Stimulated activated CD4-positive, alpha-beta T cell treated with anti-CD3 and anti-CD28 coated beads, TNF-alpha, amount 100 ng/mL, for 24 hours (primary cell): ENCODE data around the gene ATP9A.
A peak's percentile ranks its signal among the peaks of the same experiment; 100 is the strongest.
"Not testable (repeated sequence)": the region's sequence is repeated elsewhere in the genome, so short reads cannot be mapped to it uniquely, and the experiment has no call there.

Source experiments
- DNase-seq, 3 experiments: peaks; one replicate each; pipeline ENCODE4 v3.0.0-alpha.2; 2020; ENCODE audit warnings: low read depth in 3 of 3

Gene ATP9A

DNA sequence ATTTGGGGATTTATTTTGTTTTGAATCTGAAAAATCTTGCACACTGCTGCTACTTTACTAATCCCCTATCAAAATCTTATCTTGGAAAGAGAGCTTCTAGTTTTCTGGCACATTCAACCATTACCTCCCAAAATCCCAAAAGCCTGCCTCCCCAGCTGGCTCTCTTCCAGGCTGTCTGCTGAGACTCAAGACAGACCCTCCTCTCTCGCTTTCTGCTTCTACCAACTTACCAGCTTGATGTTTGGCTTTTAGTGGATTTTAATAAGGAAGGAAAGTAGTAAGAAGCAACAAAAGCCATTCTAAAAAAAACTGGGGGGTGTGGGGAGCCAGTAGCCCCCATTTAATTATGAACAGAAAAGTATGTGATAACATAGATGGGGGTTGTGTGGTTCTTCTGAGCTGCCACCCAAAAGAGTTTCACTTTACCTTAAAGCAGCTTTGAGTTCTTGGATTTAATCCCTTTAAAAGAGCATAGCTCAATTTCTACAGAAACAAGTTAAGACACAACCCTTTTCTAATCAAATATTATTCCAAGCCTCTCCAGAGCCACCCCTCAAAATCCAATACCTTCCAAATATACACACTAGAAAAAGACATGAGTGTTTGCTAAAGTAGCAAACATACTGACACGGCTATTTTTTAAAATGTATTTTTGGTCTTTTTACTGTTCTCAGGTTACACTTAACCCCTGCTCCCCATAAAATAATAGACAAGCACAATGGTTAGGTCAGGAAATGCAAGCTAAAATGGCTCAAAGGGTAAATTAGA, 71.7 kb downstream of the ATP9A start:
- DNase-seq, result no peak

- no peak for DNase-seq
These were observed 72.5 kb downstream of the ATP9A start for GRCh38 chr20:51695574-51696303.

GRCh38 chr20:51692806-51693400, 75.3 kb downstream of the ATP9A start:
- no peak for DNase-seq

DNA sequence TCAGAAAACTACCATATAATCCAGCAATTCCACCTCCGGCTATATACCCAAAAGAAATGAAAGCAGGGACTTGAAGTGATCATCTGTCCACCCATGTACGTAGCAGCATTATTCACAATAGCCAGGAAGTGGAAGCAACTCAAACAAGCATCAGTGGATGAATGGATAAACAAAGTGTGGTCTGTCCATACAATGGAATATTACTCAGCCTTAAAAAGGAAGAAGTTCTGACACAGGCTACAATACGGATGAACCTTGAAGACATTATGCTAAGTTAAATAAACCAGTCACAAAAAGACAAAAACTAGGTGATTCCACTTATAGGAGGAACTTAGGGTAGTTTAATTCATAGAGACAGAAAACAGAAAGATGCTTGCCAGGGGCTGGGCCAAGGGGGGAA, 76.5 kb downstream of the ATP9A start:
- no peak for DNase-seq

GRCh38 chr20:51688600-51689244, 79.5 kb downstream of the ATP9A start:
- DNase-seq, result no peak

GRCh38 chr20:51687630-51688029, 80.6 kb downstream of the ATP9A start:
- no peak for DNase-seq

DNA sequence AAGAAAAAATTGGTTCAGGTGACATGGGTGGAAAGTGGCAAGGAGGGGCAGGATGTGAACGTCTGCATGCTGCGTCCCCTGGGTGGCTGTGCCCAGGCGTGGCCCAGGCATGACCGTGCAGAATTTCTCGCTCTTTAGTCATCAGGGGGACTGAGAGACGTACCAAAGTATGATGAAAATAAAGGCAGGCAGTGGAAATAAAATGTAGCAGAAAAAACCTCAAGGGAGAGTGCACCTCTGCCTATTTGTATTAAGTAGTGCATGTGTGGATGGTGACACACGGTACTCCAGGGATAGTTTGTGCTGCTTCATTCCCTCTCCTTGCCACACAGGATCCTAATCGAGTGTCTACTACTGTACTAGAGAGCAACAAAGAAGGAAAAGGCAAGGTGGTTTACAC, 81.1 kb downstream of the ATP9A start:
- DNase-seq, result no peak

DNA sequence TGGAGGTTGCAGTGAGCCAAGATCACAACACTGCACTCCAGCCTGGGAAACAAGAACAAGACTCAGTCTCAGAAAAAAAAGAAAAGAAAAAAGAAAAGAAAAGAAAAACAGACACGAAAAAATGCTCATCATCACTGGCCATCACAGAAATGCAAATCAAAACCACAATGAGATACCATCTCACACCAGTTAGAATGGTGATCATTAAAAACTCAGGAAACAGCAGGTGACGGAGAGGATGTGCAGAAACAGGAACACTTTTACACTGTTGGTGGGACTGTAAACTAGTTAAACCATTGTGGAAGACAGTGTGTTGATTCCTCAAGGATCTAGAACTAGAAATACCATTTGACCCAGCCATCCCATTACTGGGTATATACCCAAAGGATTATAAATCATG, 82.7 kb downstream of the ATP9A start:
- not testable (repeated sequence) for DNase-seq

DNA sequence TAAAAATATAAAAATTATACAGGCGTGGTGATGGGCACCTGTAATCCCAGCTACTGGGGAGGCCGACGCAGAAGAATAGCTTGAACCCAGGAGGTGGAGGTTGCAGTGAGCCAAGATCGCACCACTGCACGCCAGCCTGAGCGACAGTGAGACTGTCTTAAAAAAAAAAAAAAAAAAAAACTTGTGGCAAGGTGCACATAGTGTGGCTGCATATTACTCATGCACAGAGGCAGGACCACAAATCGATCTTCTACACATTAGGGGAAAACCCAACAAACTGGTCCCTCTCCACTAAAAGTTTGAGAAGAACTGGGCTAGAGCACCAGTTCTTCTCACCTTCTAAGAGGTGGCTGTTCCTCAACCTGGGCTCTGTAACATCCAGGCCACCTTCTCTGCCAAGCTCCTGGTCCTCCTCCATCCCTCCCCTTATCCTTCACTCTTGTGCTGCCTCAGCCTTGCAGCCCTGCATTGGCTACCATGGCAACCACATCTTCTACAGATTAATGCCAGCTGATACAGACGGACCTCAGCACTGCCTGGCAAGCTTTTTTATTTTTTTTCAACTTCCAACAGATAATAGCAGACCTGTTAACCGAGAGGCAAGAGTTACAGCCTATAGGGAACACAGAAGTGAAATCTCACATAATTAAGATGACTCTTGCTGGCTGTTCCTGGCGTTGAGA, 88.0 kb downstream of the ATP9A start:
- no peak for DNase-seq

GRCh38 chr20:51679254-51679921, 88.8 kb downstream of the ATP9A start:
- no peak for DNase-seq

- no peak for DNase-seq
These were observed 90.0 kb downstream of the ATP9A start for GRCh38 chr20:51678026-51678697.

- no peak for DNase-seq
These were observed 99.2 kb downstream of the ATP9A start for GRCh38 chr20:51668947-51669346.

GRCh38 chr20:51668515-51668914, 99.7 kb downstream of the ATP9A start:
- DNase-seq, result no peak

DNA sequence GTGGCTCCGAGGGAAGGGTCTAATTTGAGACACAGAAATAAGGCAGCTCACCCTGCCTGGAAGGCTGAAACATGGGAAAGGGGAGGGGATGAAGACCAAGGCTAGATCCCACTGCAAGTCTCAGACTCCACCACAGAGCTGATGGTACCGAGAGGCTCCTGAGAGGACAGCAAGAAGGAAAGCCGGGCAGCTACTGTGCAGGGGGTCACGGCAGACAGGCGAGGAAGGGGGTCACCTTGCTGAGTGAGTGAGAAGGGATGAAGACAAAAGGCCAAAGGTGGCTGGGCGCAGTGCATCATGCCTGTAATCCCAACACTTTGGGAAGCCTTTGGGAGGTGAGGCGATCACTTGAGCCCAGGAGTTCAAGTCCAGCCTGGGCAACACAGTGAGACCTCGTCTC, 100.7 kb downstream of the ATP9A start:
- no peak for DNase-seq

DNA sequence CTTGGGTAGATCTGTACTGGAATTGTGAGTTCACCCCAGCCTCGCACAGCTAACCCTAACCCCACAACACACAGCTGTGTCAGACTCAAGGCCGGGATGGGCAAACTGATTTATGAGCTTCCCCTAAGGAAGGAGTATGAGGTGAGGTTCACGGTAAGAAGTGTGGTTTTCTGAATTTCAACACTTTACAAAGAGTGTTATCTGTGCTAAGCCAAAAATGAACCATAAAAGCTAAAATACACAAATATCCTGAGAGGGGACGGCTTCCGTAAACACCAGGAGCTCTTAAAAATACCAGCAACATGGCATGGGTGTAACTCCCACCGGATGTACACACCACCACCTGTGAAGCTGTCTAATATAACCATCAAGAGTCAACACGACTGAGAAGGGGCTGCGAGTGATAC, 101.2 kb downstream of the ATP9A start:
- DNase-seq, result no peak

- no peak for DNase-seq
These were observed 102.1 kb downstream of the ATP9A start for GRCh38 chr20:51666126-51666525.

DNA sequence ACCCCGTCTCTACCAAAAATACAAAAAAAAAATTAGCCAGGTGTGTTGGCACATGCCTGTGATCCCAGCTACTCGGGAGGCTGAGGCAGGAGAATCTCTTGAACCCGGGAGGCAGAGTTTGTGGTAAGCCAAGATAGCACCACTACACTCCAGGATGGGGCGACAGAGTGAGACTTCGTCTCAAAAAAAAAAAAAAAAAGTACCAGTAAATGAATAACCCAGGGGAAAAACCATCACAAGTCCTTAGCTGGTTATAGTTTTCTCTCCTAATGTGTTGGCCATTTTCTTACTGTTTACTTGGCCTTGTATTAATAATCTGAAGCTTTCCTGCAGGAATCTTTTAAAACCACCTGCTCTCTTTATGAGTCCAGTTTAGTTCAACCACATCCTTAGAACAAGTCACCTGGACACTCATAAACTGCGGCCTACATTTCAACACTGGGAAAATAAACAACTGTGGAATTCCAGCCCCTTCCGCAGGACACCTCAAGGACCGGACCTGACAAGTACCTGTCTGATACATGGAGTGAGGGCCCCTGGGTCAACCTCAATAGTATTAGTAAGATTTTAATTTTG, 102.6 kb downstream of the ATP9A start:
- no peak for DNase-seq

DNA sequence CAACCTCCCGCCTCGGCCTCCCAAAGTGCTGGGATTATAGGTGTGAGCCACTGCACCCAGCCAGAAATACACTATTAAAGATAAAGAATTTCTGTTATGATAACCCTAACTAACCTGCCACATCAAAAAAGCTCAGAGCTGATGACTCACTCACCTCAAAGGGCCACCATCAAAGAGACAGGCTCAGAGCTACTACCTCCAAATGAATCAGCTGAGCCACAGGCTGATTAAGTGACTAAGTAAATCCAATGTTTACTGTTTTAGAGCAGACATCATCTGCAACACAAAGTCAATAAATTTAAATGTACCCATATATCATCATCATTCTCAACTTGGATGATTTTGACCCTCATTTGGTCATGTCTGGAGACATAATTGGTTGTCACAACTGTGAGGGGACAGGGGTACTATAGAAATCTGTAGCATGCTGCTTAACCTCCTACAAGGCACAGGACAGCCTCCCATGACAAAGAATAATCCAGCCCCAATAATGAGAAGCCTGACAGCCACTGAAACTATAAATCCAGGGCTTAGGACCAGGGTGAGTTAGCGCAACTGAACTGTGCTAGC, 106.5 kb downstream of the ATP9A start:
- peak; percentile 3 to 49 (median 41) for DNase-seq

GRCh38 chr20:51660672-51661608, 107.2 kb downstream of the ATP9A start:
- no peak for DNase-seq
